Measurements from ENCODE around the gene POLR3G.

DNA sequence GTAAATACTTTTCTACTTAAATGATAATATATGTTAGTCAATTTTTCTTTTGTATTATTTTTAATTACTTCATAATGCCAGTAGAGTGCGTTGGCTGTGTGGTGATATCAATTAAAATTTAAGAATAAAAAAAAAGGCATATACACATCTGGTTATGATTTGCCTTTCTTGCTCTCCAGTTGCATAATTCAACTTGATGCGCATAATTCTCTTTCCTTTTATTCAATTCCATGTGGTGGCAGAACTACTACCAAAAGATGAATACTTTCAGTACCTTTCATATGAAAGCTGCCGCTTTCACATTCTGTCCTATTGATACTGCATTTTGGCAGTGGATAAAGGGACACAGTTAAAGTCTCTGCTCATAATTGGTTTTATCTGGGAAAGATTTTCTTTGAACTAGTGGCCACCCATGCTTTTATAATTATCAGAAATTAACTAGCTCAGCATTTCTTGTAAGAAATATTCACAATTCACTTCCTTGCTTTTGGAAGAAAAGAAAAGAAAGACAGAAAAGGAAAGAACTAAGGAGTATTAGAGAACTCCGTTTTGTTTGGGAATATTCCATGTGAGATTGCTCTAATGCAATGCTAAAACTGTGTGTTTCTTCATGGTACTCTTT lies 71.7 kb downstream of the POLR3G start:
- TF ChIP-seq, protein P1, sequence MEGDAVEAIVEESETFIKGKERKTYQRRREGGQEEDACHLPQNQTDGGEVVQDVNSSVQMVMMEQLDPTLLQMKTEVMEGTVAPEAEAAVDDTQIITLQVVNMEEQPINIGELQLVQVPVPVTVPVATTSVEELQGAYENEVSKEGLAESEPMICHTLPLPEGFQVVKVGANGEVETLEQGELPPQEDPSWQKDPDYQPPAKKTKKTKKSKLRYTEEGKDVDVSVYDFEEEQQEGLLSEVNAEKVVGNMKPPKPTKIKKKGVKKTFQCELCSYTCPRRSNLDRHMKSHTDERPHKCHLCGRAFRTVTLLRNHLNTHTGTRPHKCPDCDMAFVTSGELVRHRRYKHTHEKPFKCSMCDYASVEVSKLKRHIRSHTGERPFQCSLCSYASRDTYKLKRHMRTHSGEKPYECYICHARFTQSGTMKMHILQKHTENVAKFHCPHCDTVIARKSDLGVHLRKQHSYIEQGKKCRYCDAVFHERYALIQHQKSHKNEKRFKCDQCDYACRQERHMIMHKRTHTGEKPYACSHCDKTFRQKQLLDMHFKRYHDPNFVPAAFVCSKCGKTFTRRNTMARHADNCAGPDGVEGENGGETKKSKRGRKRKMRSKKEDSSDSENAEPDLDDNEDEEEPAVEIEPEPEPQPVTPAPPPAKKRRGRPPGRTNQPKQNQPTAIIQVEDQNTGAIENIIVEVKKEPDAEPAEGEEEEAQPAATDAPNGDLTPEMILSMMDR (IDR thresholded peaks at IDR 0.05), result no peak
- TF ChIP-seq POLR2A (IDR thresholded peaks at IDR 0.05), result no peak
